PC-3 (cell line): ENCODE results near the gene LIG3. TPM values are rescaled to one million over a fixed set of nuclear protein-coding genes. Genes with fewer than 3 reads are reported as not detected.
"Not testable (repeated sequence)": the region's sequence is repeated elsewhere in the genome, so short reads cannot be mapped to it uniquely, and the experiment has no call there.

Experiments
- ATAC-seq: fragments of 200-7000 bp; cut with Tn5 transposase; 2 replicates; pipeline ENCODE4 v1.9.1; 2020; ENCODE audit warnings: mild to moderate bottlenecking, moderate library complexity
- BruUV-seq: library from RNA; stranded (reverse); fragments of 400-500 nt; replicated peaks from 2 replicates; lab custom pipeline; 2021; lab: Mats Ljungman, UMichigan
- CTCF ChIA-PET: fragments of 300-600 bp; sonication (Branson Sonifier 250); formaldehyde crosslinking; loops from one replicate; lab custom pipeline; 2022; ENCODE audit warnings: antibody characterized with exemption; lab: Charles Lee
- POLR2A ChIA-PET: fragments of 300-600 bp; sonication (Branson Sonifier 250); formaldehyde crosslinking; loops from one replicate; lab custom pipeline; 2022; ENCODE audit warnings: antibody characterized with exemption; ENCODE audit not compliant: unreplicated experiment; lab: Charles Lee
- DNase-seq: peaks from one replicate; pipeline ENCODE4 v3.0.0-alpha.2; 2015
- H2AFZ ChIP-seq: fragments of 300-600 bp; sonication (generic); 2 replicates; pipeline ENCODE4 v1.6.0; 2016; ENCODE audit warnings: antibody characterized with exemption, low read length
- H3F3A ChIP-seq: fragments of 300-600 bp; sonication (generic); one replicate; pipeline ENCODE4 v1.6.0; 2017; ENCODE audit warnings: antibody characterized with exemption, low read length, control low read depth, mild to moderate bottlenecking; ENCODE audit not compliant: unreplicated experiment
- H3K27ac ChIP-seq: fragments of 300-600 bp; sonication (generic); 2 replicates; pipeline ENCODE4 v1.5.1; 2016; ENCODE audit warnings: mild to moderate bottlenecking, low read length
- H3K27me3 ChIP-seq: fragments of 300-600 bp; sonication (generic); 2 replicates; pipeline ENCODE4 v1.6.1; 2016; ENCODE audit warnings: low read length, mixed read lengths
- H3K36me3 ChIP-seq: fragments of 300-600 bp; sonication (generic); 2 replicates; pipeline ENCODE4 v1.6.1; 2016; ENCODE audit warnings: low read depth, mixed run types, low read length, mixed read lengths
- H3K4me1 ChIP-seq: fragments of 300-600 bp; sonication (generic); 2 replicates; pipeline ENCODE4 v1.5.1; 2016; ENCODE audit warnings: low read length; ENCODE audit not compliant: insufficient read depth
- H3K4me2 ChIP-seq: fragments of 300-600 bp; sonication (generic); 2 replicates; pipeline ENCODE4 v1.6.0; 2016; ENCODE audit warnings: low read length
- H3K4me3 ChIP-seq: fragments of 300-600 bp; sonication (generic); 2 replicates; pipeline ENCODE4 v1.5.1; 2016; ENCODE audit warnings: mild to moderate bottlenecking, low read length, mixed read lengths
- H3K79me2 ChIP-seq: fragments of 300-600 bp; sonication (generic); 2 replicates; pipeline ENCODE4 v1.6.1; 2017; ENCODE audit warnings: low read length, mixed read lengths
- H3K9ac ChIP-seq: fragments of 300-600 bp; sonication (generic); 2 replicates; pipeline ENCODE4 v1.6.0; 2016; ENCODE audit warnings: mild to moderate bottlenecking, low read length
- H3K9me2 ChIP-seq: fragments of 300-600 bp; sonication (generic); replicated peaks from 2 replicates; pipeline ENCODE4 v1.6.1; 2016; ENCODE audit warnings: mixed run types, low read length, mixed read lengths
- H3K9me3 ChIP-seq: fragments of 300-600 bp; sonication (generic); 2 replicates; pipeline ENCODE4 v1.6.1; 2016; ENCODE audit warnings: low read length, mixed read lengths
- H4K20me1 ChIP-seq: fragments of 300-600 bp; sonication (generic); 2 replicates; pipeline ENCODE4 v1.6.1; 2016; ENCODE audit warnings: low read length, mixed read lengths
- CTCF ChIP-seq: fragments of 300-600 bp; sonication (generic); conservative IDR thresholded peaks from 2 replicates; pipeline ENCODE4 v1.5.1; 2017; ENCODE audit warnings: antibody characterized with exemption, low read depth, mild to moderate bottlenecking, low read length
- EZH2 ChIP-seq: fragments of 300-600 bp; sonication (generic); IDR thresholded peaks from one replicate; pipeline ENCODE4 v1.6.1; 2017; ENCODE audit warnings: antibody characterized with exemption, mild to moderate bottlenecking, low read length; ENCODE audit not compliant: unreplicated experiment
- EZH2phosphoT487 ChIP-seq: fragments of 300-600 bp; sonication (generic); IDR thresholded peaks from 2 replicates; pipeline ENCODE4 v1.6.1; 2018; ENCODE audit warnings: mild to moderate bottlenecking, antibody characterized with exemption, low read length, borderline replicate concordance
- intact Hi-C: fragments of 100-400 bp; cut with micrococcal nuclease; formaldehyde crosslinking; loops from 2 replicates; pipeline ENCODE4 v1.9.0; 2023
- total RNA-seq: library from RNA; depleted of rRNA; stranded (reverse); fragments of >200 nt; gene quantifications from 2 replicates; pipeline ENCODE4 v1.2.3, GENCODE V29; 2014

Gene LIG3
- total RNA-seq, 1 experiment from 2014 or later = 43.2 TPM

GRCh38 chr17:35041390-35041789 lies 61.1 kb downstream of the LIG3 start:
- intact Hi-C loops = no loop called here
- ChIA-PET CTCF (no interaction called here), POLR2A (no interaction called here)
- Histone ChIP-seq H3K9ac (no peak overlapping the region), H3K27ac (no peak overlapping the region), H3K79me2 (peaks cover 54% of the 10 kb centered on the region), H3F3A (no peaks in the 10 kb centered on the region), H3K4me3 (no peak overlapping the region), H4K20me1 (no peaks in the 10 kb centered on the region), H3K27me3 (no peaks in the 10 kb centered on the region), H3K9me2 (no peaks in the 10 kb centered on the region), H3K4me2 (no peak overlapping the region), H3K36me3 (no peaks in the 10 kb centered on the region), H3K9me3 (no peaks in the 10 kb centered on the region), H2AFZ (no peak overlapping the region), H3K4me1 (no peaks in the 10 kb centered on the region)
- TF ChIP-seq EZH2 = no peak
- no peak for TF ChIP-seq CTCF
- no peak for TF ChIP-seq EZH2phosphoT487
- BruUV-seq = no TSS peak
- ATAC-seq (no peak), DNase-seq (no peak)

GRCh38 chr17:35044181-35044580 lies 63.9 kb downstream of the LIG3 start:
- Histone ChIP-seq H3K9ac (no peak overlapping the region), H4K20me1 (no peaks in the 10 kb centered on the region), H3K79me2 (peaks cover 62% of the 10 kb centered on the region), H3K27ac (no peak overlapping the region), H2AFZ (no peak overlapping the region), H3K4me1 (peaks cover 11% of the 10 kb centered on the region; the same call in 1 of the 2 replicates), H3K4me2 (no peak overlapping the region), H3F3A (peaks cover 5% of the 10 kb centered on the region), H3K9me3 (no peaks in the 10 kb centered on the region), H3K4me3 (no peak overlapping the region), H3K27me3 (no peaks in the 10 kb centered on the region), H3K9me2 (no peaks in the 10 kb centered on the region), H3K36me3 (no peaks in the 10 kb centered on the region)
- intact Hi-C loops = no loop called here
- POLR2A ChIA-PET = no interaction called here
- CTCF ChIA-PET = no interaction called here
- TF ChIP-seq EZH2phosphoT487 = no peak
- no peak for TF ChIP-seq EZH2
- no peak for TF ChIP-seq CTCF
- ATAC-seq = no peak
- no peak for DNase-seq
- BruUV-seq = no TSS peak

GRCh38 chr17:35045458-35045979 lies 65.2 kb downstream of the LIG3 start:
- H3K4me3 ChIP-seq, H3K9me3 ChIP-seq, H3K9me2 ChIP-seq, H3F3A ChIP-seq, DNase-seq, POLR2A ChIA-PET, ATAC-seq, H3K27me3 ChIP-seq, H3K36me3 ChIP-seq, H3K27ac ChIP-seq, BruUV-seq, intact Hi-C loops, H3K4me2 ChIP-seq, CTCF ChIA-PET, H3K9ac ChIP-seq, H4K20me1 ChIP-seq, H2AFZ ChIP-seq: not testable (repeated sequence)
- Histone ChIP-seq H3K4me1 (peaks cover 11% of the 10 kb centered on the region; the same call in 1 of the 2 replicates), H3K79me2 (peaks cover 73% of the 10 kb centered on the region)
